HepG2 (cell line): ENCODE measurements around the gene GPX1. TPM values are rescaled to one million over a fixed set of nuclear protein-coding genes. Genes with fewer than 3 reads are reported as not detected.

Experiments used
- ATF6 ChIP-seq: sonication (generic); formaldehyde crosslinking; conservative IDR thresholded peaks from 2 replicates; pipeline ENCODE4 v1.4.0; 2020; ENCODE audit warnings: missing genetic modification reagents
- CHD4 ChIP-seq: fragments of 200-600 bp; sonication (generic); IDR thresholded peaks from 2 replicates; pipeline ENCODE4 v1.7.0; 2017; ENCODE audit warnings: mild to moderate bottlenecking, low read length, borderline replicate concordance
- KAT7 ChIP-seq: IDR thresholded peaks from 2 replicates; pipeline ENCODE4 v1.6.1; 2018; ENCODE audit warnings: borderline replicate concordance, missing compliant biosample characterization
- MED1 ChIP-seq: sonication (generic); formaldehyde crosslinking; IDR thresholded peaks from 2 replicates; pipeline ENCODE4 v1.4.0; 2020; ENCODE audit warnings: missing genetic modification reagents
- PAWR ChIP-seq: sonication (generic); formaldehyde crosslinking; IDR thresholded peaks from 2 replicates; pipeline ENCODE4 v1.4.0; 2020; ENCODE audit warnings: missing genetic modification reagents, mild to moderate bottlenecking, borderline replicate concordance
- RNF219 ChIP-seq: sonication (generic); formaldehyde crosslinking; IDR thresholded peaks from 2 replicates; pipeline ENCODE4 v1.5.0; 2020; ENCODE audit warnings: mild to moderate bottlenecking, missing genetic modification reagents
- SKIL ChIP-seq: sonication (generic); formaldehyde crosslinking; IDR thresholded peaks from 2 replicates; pipeline ENCODE4 v1.8.0; 2022; ENCODE audit warnings: missing genetic modification reagents, mild to moderate bottlenecking, moderate library complexity, borderline replicate concordance
- ZBTB1 ChIP-seq: sonication (generic); formaldehyde crosslinking; IDR thresholded peaks from 2 replicates; pipeline ENCODE4 v1.4.0; 2020; ENCODE audit warnings: missing genetic modification reagents, borderline replicate concordance
- ZBTB49 ChIP-seq: sonication (generic); formaldehyde crosslinking; IDR thresholded peaks from 2 replicates; pipeline ENCODE4 v1.4.0; 2020; ENCODE audit warnings: missing genetic modification reagents, borderline replicate concordance
- ZNF646 ChIP-seq: sonication (generic); formaldehyde crosslinking; IDR thresholded peaks from 2 replicates; pipeline ENCODE4 v1.9.0; 2021; ENCODE audit warnings: mild to moderate bottlenecking, missing genetic modification reagents
- ZNF772 ChIP-seq: sonication (generic); formaldehyde crosslinking; IDR thresholded peaks from 2 replicates; pipeline ENCODE4 v1.5.0; 2020; ENCODE audit warnings: mild to moderate bottlenecking, missing genetic modification reagents
- polyA plus RNA-seq, 8 experiments: library from polyadenylated mRNA; depleted of rRNA in 3 of 8; stranded (reverse) in 7 of 8; unstranded in 1 of 8; fragments of >200 nt; fragmentation: Illumina TruSeq in 4 of 8; extraction: Trizol in 4 of 8; gene quantifications; 2 replicates each; pipeline versions ENCODE4 v1.2.1 to v1.2.3, GENCODE V29; 2011 to 2016; ENCODE audit warnings: low read depth in 4 of 8, missing spikeins in 1 of 8, mixed read lengths in 1 of 8; ENCODE audit not compliant: insufficient read depth in 1 of 8
- total RNA-seq, 5 experiments: library from RNA; depleted of rRNA; stranded (reverse); fragments of >200 nt; fragmentation: Illumina TruSeq; extraction: Trizol; gene quantifications; 2 replicates each; pipeline ENCODE4 v1.2.3, GENCODE V29; 2016; ENCODE audit warnings: low read depth in 1 of 5

The GPX1 gene
- total and polyA plus RNA-seq, 2 of the 13 experiments (the other 11 are each of a cell fraction or from before 2014, with no cell fraction given): 149 to 168 TPM

- TF ChIP-seq ATF6 (no peak), ZBTB1 (CRISPR knock-in tag) (no peak), ZNF646 (CRISPR knock-in tag) (no peak), MED1 (peak; percentile 83), PAWR (no peak), SKIL (peak; percentile 73; the same call in 1 of the 2 replicates), RNF219 (CRISPR knock-in tag) (peak; percentile 92), CHD4 (peak; percentile 44; the same call in 1 of the 2 replicates), ZNF772 (peak; percentile 95), ZBTB49 (CRISPR knock-in tag) (0 out of 2 replicates have a peak, but pooled peaks have one; percentile 51), KAT7 (CRISPR knock-in tag) (no peak; the same call in 1 of the 2 replicates)
Observed at GRCh38 chr3:49339941-49340800, 18.0 kb downstream of the GPX1 start, which contains the start of gene USP4 (continued).
